ENCODE data around the gene ORM2.

The ORM2 gene

DNA sequence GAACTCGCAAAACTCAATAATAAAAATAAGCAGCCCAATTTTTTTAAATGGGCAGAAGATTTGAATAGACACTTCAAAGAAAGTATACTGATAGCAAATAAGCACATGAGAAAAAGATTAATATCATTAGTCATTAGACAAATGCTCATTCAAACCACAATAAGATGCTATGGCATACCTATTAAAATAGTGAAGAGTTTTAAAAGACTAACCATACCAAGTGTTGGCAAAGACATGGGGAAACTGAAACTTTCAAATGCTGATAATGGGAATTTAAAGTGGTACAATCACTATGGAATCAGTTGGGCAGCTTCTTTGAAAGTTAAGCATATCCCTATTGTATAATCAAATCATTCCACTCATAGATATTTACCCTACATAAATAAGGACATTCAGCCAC, 33.3 kb upstream of the ORM2 start:
- no peak for DNase-seq

DNA sequence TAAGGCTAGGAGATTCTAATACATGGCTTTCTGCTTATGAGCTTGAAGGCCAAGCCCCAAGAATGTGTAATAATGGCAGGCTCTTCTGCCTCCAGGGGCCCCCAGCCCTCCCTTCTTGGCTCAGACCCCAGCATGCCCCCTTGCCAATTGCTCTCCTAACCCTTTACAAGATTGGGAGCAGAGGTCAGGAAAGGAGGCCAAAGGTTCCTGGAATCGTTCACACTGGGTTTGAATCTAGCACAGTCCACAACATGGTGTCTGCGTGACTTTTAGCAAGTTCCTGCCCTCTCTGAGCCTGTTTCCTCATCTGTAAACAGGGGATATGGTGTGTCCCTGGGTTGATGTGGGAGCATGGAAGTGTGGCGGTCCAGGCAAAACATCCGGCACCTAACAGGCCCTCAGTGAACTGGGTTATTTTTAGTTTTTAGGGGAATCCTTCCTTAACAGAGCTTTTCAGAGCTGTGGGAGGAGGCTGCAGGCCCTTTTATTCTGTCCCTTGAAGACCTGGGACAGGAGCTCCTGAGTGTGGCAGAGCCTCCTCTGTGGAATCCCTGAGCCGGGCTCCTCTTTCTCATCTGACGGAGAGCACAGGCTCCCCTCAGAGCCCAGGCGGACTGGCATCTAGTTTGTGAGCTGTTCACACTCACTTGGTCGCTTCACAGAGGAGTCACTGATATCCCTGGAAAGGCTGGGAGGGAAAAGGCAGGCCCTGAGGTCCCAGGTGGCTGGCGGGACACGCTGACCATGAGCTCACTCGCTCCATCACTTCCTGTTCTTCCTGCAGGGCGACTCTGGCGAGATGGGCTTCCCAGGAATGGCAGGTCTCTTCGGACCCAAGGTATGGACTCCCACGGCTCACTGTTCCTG, 30.1 kb upstream of the ORM2 start:
- DNase-seq, result no peak

DNA sequence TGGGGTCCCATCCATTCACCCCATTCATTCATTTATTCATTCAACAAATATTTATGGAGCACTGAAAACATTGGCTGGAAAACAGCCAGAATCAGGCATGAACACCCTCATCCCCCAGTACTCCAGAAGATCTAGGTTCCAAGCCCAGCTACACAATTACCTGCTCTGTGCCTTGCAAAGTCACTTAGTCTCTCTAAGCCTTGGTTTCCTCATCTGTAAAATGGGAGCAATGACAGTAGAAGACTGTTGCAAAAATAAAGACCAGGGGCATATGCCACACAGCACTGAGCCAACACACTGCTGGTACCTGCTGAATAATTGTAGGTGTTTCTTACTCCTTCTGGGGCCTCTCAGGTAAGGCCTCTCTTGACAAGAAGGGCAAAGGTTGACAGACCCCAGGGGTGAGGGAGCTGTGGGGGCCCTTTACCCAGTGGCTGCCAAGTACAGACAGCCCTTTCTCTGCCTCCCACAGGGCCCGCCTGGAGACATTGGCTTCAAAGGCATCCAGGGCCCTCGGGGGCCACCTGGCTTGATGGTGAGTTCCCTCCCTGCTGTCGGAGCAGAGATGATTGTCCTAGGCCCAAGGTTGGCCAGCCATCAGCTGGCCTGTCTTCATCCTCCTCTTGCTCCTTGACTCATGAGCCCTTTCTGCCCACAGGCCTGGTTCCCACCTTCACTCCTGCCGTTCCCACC, 29.4 kb upstream of the ORM2 start:
- DNase-seq, result no peak

DNA sequence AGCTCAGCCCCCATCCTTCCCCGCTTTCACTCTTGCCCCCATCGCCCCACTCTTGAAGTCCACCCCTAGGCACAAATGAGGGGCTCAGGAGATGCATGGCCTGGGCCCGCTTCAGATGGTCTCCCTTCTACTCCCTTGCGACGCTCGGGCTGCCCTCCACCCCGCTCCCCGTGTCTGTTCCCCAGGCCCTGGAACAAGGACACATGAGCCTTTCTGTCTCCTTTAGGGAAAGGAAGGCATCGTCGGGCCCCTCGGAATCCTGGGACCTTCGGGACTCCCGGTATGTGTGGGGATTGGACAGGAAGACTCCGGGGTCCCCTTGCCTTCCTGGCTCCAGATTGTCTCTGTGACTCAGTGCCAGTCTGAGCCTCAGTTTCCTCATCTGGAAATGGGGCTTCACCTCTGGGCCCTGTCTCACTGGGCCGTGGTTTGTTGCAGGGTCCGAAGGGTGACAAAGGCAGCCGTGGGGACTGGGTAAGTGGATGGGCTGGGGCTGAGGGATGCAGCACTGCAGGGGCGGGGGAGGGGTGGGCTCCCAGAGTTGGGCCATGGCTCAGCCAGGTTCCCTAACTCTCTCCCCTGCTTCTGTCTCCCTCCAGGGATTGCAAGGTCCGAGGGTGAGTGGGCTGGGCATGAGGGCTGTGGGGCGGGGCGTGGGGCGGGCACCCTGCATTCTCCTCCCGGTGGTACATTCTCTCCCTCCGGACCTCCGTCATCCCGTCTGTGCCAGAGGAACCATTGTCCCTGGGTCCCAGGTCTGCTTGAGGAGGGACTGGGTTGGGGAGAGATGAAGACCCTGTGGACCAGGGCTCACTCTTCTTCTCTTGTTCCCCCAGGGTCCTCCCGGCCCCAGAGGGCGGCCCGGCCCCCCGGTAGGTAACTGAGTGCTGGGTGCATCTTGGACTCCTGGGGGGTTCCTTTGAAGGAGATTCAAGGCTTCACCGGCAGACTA, 28.5 kb upstream of the ORM2 start:
- DNase-seq, result no peak

DNA sequence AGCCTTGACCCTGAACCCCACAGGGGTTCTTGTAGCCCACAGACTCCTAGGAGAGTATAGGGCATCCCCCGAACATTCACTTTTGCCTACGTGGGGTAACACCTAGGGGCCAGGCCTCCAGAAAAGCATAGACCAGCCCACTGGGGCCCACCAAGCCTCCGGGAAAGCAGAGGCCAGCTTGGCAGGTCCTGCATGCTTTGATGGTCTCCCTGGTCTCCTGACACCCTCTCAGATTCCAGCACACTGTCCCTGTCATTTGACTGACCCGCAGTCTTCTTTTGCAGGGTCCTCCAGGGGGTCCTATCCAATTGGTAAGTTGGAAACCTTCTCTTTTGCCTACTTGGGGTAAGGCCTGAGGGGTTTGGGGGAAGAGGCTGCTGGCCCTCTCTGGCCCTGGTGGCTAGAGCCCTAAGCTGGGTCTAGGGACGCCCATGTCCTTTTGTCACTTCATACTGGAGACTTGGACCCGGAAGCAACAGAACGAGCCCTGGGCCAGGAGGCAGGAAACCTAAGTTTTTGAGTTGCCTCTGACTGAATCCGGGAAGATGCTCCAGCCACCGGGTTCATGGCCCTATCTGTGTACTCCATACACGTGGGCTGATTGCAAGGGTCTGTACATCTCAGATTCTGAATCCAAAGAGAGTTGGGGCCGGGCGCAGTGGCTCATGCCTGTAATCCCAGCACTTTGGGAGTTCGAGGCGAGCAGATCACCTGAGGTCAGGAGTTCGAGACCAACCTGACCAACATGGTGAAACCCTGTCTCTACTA, 27.7 kb upstream of the ORM2 start:
- no peak for DNase-seq

DNA sequence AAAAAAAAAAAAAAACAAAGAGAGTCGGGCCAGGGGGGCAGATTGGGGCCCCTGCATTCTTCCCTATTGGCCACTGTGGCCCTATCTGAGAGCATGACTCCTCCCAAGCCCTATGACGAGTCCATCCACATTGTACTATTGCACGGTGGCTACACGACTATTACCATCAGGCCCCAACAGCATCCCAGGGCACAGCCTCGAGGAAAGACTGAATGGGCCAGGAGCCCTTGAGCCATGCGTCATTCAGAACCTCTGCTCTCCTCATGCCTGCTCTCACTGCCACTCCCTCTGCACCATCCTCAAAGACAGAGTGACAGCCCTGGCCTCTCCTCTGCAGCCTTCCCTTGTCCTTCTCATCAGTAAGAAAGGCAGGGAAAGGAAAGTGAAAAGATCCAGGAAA, 26.9 kb upstream of the ORM2 start:
- no peak for DNase-seq

DNA sequence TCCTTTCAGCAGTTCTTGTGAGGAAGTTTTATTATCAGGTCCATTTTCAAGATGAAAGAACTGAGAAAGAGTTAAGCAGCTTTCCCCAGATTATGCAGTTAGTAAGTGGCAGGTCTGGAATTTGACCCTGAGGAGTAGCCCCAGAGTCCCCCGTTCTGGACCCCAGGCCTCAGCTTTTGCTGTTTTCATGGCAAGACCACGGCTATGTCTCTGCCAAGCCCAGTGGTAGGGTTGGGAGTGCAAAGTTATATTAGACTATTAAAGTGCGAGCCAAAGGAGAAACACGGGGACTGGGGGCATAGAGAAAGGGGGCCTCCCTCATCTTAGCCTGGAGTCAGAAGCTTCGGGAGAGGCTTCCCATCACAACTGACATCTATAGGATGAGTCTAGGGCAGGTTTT, 26.1 kb upstream of the ORM2 start:
- no peak for DNase-seq

DNA sequence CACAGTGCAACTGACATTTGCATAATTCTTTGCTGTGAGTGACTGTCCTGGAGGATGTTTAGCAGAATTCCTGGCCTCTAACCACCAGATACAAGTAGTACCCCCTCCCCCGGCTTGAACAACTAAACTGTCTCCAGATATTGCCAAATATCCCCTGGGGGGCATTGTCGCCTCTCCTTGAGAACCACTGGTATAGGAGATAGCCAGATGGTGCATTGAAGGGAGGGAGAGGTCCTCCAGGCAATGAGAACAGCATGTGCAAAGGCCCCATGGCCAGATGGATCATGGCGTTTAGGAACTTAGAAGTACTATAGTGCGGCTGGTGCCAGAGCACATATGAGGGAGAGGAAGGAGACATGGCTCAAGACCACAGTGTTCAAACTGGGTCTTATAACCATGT, 25.7 kb upstream of the ORM2 start:
- no peak for DNase-seq

DNA sequence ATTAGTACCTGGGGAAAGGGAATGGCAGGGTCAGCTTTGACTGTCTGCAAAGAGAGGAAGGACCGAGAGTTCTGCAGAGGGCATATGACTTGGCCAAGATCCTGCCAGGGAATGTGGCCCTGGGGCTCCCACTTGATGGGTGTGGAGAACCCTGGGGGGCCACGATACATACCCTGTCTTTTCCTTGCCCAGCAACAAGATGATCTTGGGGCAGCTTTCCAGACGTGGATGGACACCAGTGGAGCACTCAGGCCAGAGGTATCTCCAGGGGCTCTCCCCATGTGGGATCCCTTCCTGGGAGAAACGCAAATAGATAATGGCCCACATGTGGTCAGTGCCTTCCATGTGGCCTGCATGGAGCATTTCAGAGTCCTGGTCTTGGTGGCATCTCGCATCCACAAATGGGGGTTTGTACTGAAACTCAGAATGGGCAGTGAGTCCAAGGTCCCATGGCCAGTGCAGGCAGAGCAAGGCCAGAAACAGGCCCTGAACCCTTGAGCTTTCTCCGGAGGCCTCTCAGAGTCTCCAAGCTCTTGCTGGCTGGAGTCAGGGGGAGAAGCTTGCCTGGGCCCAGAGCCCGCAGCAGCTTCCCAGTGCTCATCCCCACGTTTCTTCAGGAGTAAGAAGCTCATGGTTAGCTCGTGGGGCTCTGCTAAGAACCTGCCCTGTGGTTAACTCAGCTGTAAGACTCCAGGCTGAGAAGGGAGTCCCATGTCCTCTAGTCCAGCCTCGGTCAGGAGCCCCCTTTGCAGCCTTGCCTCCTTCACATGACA, 25.1 kb upstream of the ORM2 start:
- no peak for DNase-seq

DNA sequence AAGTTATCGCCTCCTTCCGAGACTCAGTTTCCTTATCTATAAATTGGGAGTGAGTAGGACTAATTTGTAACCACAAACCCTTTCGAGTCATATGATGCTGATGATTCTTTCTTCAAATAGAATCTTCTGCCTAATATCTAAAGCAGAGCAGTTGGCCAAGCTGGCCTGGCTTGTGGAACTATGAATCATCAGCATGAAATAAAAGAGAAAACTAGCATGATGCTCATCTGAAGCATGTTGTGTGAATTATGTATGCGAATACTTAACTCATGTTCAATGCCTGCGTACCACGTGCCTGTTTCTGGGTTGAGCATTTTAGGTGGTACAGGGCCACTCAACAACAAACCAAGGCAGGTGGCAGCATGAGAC, 21.8 kb upstream of the ORM2 start:
- no peak for DNase-seq

DNA sequence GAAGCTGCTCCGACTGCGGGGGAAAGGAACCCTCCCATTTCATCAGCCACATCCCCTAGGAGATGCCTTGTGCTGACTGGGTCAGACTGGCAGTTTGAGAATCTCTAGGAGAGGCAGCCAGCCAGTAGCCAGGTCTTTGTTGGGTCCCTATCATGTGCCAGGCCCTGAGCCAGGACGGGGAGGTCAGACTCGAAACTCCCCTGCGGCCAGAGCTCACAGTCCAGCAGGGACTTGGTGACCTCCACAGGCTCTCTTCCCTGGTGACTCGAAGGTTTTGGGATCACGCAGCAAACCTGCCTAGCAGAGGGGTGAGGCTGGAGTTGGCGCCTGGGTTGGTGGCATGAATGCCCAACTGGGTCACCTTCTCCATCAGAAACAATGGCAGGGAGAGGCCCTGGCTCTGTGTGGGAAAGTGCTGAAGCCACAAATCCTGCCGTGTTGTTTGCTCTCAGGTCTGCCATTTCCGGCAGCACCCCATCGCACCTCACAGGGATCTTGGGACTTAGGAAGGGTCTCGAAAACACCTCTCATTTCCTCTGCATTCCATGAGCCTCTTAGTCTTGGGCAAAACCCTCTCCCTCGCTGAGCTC, 21.2 kb upstream of the ORM2 start:
- DNase-seq, result no peak

DNA sequence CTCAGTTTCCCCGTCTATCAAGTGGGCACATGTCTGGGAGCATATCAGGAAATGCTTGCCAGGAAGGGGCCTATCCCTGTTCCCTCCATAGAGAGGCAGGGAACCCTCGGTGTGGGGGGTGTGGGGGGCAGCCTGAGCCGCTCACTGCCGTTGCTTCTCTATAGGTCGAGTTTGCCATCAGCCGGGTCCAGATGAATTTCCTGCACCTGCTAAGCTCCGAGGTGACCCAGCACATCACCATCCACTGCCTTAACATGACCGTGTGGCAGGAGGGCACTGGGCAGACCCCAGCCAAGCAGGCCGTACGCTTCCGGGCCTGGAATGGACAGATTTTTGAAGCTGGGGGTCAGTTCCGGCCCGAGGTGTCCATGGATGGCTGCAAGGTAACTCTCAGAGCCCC, 20.6 kb upstream of the ORM2 start:
- DNase-seq, result no peak

DNA sequence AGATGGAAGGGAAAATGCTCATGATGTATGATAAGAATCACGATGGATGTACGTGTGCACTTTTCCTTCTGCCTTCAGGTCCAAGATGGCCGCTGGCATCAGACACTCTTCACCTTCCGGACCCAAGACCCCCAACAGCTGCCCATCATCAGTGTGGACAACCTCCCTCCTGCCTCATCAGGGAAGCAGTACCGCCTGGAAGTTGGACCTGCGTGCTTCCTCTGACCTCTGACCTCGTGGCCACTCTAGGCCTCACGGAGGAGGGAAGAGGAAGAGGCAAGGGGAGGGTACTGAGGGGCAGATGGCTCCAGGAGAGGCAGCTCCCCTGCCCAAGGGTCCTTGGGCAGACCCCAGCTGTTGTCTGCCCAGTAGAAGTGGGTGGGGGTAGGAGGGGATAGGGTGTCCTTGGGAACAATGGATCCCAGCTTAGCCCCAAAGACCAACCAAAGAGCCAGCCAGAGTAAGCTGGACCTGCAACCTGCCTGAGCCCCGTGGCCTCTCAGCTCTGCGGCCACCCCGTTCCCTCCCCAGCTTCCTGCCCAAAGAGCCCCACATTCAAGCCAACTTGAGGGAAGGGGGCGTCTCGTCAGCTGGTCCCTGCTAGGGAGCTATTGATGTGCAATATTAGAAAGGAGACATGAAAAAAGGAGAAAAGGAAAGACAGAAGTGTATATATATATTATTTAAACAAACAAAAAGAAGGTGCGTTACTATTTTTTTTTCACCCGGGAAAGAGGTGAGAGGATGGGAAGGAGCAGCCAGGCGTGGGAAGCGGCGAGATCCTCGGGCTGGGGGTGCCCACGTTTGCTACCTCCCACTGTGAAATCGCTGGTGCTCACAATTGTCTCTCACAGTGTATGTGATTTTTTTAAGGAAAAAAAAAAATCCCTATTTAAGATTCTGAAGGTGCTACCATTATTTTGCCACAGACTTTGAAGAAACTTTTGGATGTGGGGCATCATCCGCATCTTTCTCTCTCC, 18.9 kb upstream of the ORM2 start:
- DNase-seq, result no peak

DNA sequence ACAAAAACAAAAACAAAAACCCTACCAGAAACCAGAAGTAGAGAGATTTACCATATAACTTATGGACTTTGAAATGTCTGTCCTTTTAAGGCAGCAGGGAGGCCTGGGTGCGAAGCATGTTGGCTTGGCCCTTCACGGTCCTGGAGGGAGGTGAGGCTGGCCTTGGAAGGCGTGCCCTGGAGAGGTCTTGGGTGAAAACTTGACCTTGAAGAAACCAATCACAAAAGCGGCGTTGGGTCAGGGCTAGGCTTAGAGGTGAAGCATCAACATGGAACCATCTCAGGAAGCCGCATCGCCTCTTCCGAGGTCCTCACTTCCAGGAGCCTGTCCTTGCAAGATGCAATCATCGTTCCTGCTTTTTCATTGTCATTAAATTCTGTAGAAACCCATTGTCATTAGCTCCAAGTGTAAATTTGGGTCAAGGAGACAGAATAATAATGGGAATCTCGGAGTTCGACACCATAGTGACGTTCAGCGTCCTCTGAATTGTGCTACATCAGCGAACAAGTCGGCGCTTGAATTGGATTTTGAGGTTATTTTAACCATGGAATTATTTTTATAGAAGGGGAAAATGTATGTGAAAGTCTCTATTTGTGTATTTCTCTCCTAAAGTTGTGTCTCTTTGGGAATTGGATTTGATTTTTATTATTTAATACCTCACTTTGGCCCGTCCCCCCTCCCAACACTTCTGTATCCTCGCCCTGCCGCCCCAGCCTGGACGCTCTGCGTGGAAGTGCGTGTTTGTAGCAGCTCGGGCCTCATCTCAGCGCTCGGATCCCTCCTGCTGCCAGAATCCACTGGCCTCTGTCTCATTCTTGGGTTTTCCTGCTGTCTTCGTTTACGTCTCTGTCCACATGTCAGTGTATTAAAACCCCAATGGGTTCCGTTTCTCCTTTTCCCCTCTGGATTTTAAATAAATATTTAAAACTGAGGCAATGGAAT, 17.8 kb upstream of the ORM2 start:
- DNase-seq, result no peak

DNA sequence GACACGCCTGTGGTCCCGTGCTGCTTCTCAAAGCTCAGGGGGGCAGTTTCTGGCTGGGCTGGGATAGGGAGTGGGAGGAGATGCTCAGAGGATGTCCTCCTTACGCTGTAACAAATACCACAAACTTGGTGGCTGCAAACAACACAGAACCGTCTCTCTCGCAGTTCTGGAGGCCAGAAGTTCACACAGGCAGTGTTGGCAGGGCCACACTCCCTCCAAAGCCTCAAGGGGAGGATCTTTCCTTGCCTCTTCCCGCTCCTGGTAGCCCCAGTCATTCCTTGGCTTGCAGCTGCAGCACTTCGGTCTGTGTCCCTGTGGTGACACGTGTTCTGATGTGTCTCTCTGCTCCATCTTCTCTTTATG, 17.2 kb upstream of the ORM2 start:
- DNase-seq, result no peak

DNA sequence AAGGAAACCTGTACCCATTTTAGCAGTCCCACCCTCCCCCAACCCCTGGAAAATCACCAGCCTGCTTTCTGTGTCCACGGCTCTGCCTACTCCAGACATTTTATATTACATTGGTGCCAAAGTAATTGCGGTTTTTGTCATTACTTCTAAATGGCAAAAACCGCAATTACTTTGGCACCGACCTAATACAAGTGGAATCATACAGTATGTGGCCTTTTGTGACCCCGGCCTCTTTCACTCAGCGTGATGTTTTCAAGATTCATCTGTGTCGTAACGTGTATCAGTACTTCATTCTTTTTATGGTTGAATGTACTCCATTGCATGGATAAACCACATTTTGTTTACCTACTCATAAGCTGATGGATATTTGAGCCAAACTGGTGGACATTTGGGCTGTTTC, 16.5 kb upstream of the ORM2 start:
- DNase-seq, result no peak

DNA sequence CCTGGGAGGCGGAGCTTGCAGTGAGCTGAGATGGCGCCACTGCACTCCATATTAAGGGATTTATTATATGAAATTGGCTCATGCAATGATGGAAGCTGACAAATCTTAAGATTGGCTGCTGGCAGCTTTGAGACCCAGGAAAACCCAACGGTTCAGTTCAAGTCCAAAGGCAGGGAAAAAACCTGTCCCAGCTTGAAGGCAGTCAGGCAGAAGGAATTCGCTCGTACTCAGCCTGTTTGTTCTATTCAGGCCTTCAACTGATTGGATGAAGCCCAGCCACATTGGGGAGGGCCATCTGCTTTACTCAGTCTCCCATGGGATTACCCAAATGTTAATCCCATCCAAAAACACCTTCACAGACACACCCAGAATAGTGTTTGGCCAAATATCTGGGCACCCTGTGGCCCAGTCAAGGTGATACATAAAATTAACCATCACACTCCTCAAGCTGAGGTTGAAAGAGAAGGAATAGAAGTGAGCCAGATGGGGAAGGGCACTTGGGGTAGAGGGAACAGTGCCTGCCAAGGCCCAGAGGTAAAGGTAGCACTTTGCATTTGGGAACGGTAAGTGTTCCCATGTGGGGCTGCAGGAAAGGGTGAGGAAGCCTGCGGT, 15.3 kb upstream of the ORM2 start:
- DNase-seq, result no peak

DNA sequence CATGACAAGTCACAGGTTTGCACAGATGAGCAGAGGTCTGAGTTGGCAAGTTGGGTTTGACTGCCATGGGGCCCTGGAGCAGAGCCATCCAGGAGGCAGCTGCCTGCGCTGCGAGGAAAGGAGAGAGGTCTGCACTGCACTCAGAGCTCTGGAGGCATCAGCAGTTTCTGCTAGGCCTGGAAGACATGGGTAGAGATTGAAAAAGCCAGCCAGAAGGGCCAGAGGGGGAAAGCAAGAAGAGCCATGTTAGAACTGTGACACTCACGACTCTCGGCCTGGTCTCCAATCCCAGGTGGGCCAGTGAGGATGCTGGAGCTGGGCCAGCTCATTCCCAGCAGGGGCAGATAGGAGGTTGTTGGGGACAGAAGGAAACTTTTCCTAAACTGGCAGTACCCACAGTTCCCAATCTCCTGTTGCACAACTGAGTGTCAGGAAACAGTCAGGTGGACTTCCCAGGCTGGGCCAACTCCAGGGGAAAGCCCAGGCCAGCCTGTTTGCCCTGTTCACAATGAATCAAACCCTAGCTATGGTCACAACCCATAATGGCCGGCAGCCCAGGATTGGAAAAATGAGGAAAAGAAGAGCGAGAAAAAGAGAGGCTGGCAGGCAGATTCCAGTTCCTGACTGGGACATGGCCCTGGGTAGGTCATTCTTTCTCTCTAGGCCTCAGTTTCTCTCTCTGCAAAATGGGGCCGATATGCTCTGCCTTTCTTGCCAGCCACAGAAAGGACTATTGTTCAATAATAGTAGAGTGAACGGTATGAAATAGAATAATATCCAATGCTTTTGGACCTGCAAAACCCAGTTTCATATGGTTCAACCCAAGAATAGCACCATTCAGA, 14.6 kb upstream of the ORM2 start:
- DNase-seq, result no peak

All from NCI-H510A treated with DMSO at 0.1 percent for 48 hours (cell line).